HG03095 (cell line): ENCODE data around the gene C6orf15.

ENCODE experiments used
- ATAC-seq: cut with Tn5 transposase; IDR thresholded peaks from one replicate; pipeline ENCODE4 v1.9.1; 2021; ENCODE audit warnings: moderate library complexity; ENCODE audit not compliant: unreplicated experiment

C6orf15 gene

DNA sequence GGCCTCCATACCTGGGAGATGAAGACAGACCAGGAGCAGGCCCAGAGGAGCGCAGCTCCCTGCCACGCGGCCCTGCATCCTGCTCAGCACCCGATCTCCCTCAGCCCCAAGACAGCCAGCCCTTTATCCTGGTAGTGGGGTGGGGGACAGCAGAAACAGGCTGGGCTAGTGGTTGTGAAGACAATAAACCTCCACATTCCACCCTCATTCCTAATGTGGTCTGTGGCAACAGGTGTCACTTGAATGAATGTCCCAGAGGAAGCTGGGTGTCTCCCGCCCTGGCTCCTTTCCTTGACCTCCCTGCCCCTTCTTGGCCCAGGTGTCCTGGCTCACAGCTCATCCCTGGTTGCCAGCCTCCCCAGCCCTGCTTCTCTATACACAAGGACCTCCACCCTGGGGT lies at the start of gene C6orf15:
C6orf15 (minus strand) TSS at position 98 of the 400 bp plus-strand sequence; CDS start at position 78, 20 bp downstream.
- ATAC-seq = no peak

DNA sequence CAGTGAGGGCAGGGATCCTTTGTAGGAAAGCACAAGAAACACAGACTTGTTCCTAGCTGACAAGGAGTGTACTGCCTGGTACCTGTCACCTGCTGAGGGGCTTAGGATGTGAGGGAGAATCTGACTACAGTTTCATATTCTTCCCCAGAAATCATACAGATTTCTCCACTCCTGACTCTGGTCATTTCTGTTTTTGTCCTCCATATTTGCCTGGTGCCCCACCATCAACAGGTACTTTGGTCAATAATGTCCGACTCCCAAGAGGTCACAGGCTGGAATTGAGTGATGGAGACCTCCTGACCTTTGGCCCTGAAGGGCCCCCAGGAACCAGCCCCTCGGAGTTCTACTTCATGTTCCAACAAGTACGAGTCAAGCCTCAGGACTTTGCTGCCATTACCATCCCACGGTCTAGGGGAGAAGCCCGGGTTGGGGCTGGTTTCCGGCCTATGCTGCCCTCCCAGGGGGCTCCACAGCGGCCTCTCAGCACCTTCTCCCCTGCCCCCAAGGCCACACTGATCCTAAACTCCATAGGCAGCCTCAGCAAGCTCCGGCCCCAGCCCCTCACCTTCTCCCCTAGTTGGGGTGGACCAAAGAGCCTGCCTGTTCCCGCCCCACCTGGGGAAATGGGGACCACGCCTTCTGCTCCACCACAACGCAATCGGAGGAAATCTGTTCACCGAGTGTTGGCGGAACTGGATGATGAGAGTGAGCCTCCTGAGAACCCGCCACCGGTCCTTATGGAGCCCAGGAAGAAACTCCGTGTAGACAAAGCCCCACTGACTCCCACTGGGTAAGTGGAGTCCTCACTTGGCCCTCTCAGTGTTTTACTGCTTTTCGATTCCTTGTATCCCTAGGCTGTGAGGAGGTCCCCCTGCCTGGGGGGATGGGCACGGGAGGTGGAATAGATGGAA lies 49.1 kb upstream of the C6orf15 start:
- no peak for ATAC-seq

GRCh38 chr6:31158863-31159855 lies 46.8 kb upstream of the C6orf15 start:
- ATAC-seq = no peak

- ATAC-seq = peak; percentile 72
Observed at GRCh38 chr6:31158140-31158862, 45.9 kb upstream of the C6orf15 start, which contains the start of gene TCF19. TSS of gene TCF19 (plus strand) at chr6:31158589. CDS start at chr6:31159470, 881 bp downstream.

DNA sequence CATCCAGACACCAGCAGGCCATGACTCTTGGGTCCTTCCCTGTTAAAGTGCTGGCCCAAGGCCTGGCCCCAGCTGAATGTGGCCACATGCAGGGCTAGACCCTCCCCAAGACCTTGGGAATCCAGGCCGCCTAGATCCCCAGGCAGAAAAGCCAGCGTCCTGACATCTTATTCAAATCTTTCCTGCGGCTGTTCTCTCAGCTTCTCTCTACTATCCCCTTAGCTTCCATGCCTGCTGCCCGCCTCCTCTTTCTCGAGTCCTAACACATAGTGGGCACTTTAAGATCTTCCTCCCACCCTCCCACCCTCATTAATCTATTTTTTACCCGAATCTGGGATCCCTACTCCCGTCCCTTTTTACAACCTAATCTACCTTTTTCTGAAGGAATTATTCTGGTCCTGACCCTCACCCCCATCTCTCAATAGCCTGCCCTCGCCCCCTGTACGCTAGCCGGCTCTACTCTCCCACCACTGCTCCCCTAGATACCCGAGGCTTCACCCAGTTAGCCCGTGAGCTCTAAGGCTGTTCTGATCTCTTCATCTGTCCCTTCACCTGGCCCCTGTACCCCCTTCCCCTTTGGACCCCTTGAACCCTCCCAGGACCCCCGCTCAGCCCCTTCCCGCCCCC lies 45.3 kb upstream of the C6orf15 start, which contains the start of gene CCHCR1:
CCHCR1 (minus strand) TSS at position 290 of the 627 bp plus-strand sequence; CDS start at position 88, 202 bp downstream.
- no peak for ATAC-seq

DNA sequence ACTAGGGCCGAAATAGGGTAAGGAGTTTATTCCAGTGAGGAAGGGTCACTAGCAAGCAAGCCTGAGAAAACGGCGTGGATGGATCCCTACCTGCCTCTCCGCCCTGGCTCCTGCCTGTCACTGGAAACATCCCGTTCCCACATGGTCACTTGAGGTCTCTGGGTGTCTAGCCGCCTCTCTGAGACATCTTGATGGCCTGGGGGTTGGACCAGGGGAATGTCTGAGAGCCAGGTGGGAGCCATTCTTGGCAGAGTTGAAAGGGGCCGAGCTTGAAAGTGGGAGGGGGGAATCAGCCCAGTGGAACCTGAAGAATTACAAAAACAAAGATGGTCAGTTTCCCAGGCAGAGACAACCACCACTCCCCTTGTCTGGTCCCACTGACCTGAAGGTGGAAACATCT lies 44.3 kb upstream of the C6orf15 start:
- ATAC-seq = no peak

DNA sequence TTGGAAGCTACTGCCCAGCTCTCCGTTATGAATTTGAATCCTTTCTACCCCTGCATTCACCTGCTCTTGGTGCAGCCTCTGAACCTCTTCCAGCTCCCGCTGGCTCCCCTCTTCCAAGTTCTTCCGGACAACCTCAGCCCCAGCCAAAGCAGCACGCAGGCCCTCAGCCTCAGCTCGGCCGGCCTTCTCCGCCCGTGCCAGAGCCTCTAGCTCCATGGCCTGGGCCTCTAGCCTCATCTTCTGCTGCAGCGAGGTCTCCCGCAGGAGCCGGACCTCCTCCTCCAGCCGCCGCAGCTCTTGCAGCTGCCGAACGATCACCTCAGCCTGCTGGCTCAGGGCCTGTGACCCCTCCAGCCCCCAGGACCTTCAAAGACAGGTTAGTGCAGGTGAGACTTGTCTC lies 42.1 kb upstream of the C6orf15 start:
- no peak for ATAC-seq

- no peak for ATAC-seq
Observed at GRCh38 chr6:31152781-31153180, 40.4 kb upstream of the C6orf15 start.

- ATAC-seq = no peak
Observed at GRCh38 chr6:31149827-31150447, 37.6 kb upstream of the C6orf15 start.

DNA sequence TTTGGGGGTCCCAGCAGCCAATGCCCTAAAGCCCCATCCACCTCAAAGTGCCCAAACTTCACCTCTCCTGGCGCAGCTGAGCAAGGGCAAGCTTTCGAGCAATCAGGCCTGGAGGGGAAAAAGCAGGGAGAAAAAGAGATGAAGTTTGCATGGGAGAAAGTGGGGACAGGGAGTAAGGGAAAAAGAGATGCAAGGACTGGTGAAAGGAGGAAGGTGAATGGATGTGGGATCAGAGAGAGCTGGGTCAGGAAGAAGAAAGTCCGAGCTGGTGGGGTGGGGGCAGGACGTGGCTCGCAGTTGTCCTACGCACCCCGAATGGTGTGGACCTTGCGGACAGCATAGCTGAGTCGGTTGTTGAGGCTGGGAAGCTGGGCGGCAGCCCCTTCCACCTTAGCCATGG lies 33.0 kb upstream of the C6orf15 start:
- no peak for ATAC-seq

- ATAC-seq = no peak
Observed at GRCh38 chr6:31144970-31145340, 32.6 kb upstream of the C6orf15 start.

- ATAC-seq = no peak
Observed at GRCh38 chr6:31144296-31144969, 32.1 kb upstream of the C6orf15 start.

GRCh38 chr6:31143148-31143547 lies 30.8 kb upstream of the C6orf15 start:
- ATAC-seq = no peak

- ATAC-seq = no peak
Observed at GRCh38 chr6:31142361-31142761, 30.0 kb upstream of the C6orf15 start.

DNA sequence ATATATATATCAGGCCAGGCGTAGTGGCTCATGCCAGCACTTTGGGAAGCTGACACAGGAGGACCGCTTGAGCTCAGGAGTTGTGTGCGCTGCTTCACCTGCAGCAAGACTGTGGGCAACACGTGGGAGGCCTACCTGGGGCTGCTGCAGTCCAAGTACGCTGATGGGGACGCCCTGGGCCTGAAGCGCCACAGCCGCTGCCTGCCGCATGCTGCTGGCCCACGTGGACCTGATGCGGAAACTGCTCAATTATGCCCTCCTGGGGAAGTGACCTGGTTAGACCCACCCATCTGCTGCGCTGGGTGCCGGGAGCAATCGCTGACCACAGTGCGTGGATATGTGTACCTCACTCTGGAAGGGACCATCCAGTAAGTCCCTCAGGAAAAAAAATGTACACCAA lies 28.3 kb upstream of the C6orf15 start:
- no peak for ATAC-seq

GRCh38 chr6:31139599-31139998 lies 27.2 kb upstream of the C6orf15 start:
- no peak for ATAC-seq

- no peak for ATAC-seq
Observed at GRCh38 chr6:31138982-31139381, 26.6 kb upstream of the C6orf15 start, which contains the start of gene PSORS1C2. TSS of gene PSORS1C2 (minus strand) at chr6:31139066. CDS start at chr6:31139026, 40 bp downstream.

DNA sequence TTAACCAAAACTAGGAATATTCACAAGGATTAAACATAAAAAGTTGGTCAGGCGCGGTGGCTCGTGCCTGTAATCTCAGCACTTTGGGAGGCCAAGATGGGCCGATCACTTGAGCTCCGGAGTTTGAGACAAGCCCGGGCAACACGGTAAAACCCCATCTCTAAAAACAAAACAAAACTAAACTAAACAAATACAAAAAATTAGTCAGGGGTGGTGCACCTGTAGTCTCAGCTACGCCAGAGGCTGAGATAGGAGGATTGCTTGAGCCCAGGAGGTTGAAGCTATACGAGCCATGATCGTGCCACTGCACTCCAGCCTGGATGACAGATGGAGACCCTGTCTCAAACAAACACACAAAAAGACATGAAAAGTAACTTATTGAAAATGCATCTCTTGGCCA lies 23.3 kb upstream of the C6orf15 start:
- ATAC-seq = no peak

GRCh38 chr6:31132806-31133205 lies 20.4 kb upstream of the C6orf15 start:
- no peak for ATAC-seq
